Activated CD8-positive, alpha-beta T cell treated with anti-CD3 and anti-CD28 coated beads, Interleukin-2, amount 10 ng/mL, durations not matched to agents 7 days and 5 days (primary cell): Measurements from ENCODE around the gene JMJD6. TPM values are rescaled to one million over a fixed set of nuclear protein-coding genes. Genes with fewer than 3 reads are reported as not detected.
"Not testable (repeated sequence)": the region's sequence is repeated elsewhere in the genome, so short reads cannot be mapped to it uniquely, and the experiment has no call there.

Source experiments
- ATAC-seq: fragments of 150-1000 bp; cut with Tn5 transposase; one replicate; pipeline ENCODE4 v1.10.0; 2021; ENCODE audit warnings: moderate library complexity
- CTCF ChIA-PET: fragments of 350-600 bp; sonication (Branson Sonifier 250); formaldehyde crosslinking; loops from one replicate; lab custom pipeline; 2021; ENCODE audit warnings: antibody characterized with exemption; lab: Charles Lee
- POLR2A ChIA-PET: fragments of 350-600 bp; sonication (Branson Sonifier 250); formaldehyde crosslinking; loops from one replicate; lab custom pipeline; 2021; ENCODE audit warnings: antibody characterized with exemption; lab: Charles Lee
- DNase-seq: peaks from one replicate; pipeline ENCODE4 v3.0.0-alpha.2; 2020
- H3K27ac Mint-ChIP-seq: one replicate; pipeline ENCODE4 v1.8.0; 2021; ENCODE audit warnings: mild to moderate bottlenecking, mixed read lengths
- H3K27me3 Mint-ChIP-seq: one replicate; pipeline ENCODE4 v1.8.0; 2021; ENCODE audit warnings: low read depth, mixed read lengths
- H3K36me3 Mint-ChIP-seq: one replicate; pipeline ENCODE4 v1.8.0; 2021; ENCODE audit warnings: low read depth, mixed read lengths
- H3K4me1 Mint-ChIP-seq: one replicate; pipeline ENCODE4 v1.8.0; 2021; ENCODE audit warnings: low read depth, mixed read lengths
- H3K4me3 Mint-ChIP-seq: one replicate; pipeline ENCODE4 v1.8.0; 2021; ENCODE audit warnings: mild to moderate bottlenecking, mixed read lengths
- H3K9me3 Mint-ChIP-seq: one replicate; pipeline ENCODE4 v1.8.0; 2022; ENCODE audit warnings: mixed read lengths; ENCODE audit not compliant: insufficient read depth
- total RNA-seq, 2 experiments: library from RNA; stranded (reverse); gene quantifications; one replicate each; pipeline ENCODE4 v1.2.3, GENCODE V29; 2021

The JMJD6 gene
- total RNA-seq, 2 experiments from 2014 or later = 59.3 to 61.2 TPM

DNA sequence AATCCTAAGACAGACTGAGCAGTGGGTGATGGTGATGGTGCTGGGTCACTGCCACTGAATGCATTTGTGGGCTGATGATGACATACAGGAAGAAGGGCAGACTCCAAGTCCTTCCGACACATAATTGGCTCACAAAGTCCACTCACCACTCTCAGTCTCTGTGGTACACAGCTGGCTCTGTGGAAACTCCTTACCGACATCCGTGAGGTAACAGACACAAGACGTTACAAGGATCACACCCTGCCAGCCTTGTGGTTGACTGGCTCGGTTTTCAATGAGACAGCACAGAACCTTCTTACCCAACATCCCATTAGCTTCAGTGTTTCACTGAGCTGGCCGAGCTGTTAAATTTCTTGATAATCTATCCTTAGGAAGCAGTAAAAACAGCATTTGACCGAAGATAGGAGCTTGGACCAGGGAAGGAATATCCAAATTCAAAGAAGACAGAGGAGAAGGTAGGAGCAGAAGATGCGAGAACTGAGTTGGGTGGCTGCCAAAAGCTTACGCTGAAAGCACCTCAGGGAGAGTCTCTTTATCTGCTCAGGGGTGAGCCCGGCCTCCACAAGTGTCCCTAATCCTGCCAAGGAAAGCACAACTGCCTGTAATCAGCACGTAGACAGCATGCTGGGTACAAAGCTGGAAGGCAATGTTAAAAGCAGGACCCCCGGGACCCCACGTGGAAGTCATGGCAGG lies 10.1 kb downstream of the JMJD6 start:
- Mint-ChIP-seq H3K9me3 (no peaks in the 10 kb centered on the region), H3K4me1 (peaks cover 67% of the 10 kb centered on the region), H3K27me3 (no peaks in the 10 kb centered on the region), H3K4me3 (peak overlapping the region; percentile 46), H3K27ac (peak overlapping the region; percentile 91), H3K36me3 (peaks cover 69% of the 10 kb centered on the region)
- ChIA-PET CTCF (interaction anchor here (0.8 to 7.1 kb wide), 10 partner anchors 8 to 217 kb away, joined by 3 to 126 read pairs (median 4); partner anchors contain the start of genes JMJD6, METTL23, MFSD11 and SRSF2), POLR2A (interaction anchor here (1.1 to 6.1 kb wide), 5 partner anchors 10 to 372 kb away, joined by 3 to 66 read pairs (median 7); partner anchors contain the start of genes JMJD6, METTL23, MFSD11 and SRSF2)
- DNase-seq (peak; percentile 90), ATAC-seq (peak; percentile 87)

DNA sequence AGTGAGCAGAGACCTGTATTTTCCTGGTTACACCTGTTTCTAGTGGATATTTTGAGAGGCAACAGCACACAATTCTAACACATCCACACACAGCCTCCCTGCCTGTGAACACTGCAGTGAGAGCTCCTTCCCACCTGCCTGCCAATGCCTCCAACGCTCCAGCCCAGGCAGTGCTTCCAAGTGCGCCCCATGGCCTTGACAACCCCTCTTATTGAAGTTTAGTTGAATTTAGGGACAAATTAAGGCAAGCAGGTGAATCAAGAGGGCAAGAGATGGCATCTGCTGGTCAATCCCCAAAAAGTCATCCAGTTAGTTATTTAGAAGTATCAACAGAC lies 10.9 kb downstream of the JMJD6 start:
- H3K27me3 Mint-ChIP-seq = no peaks in the 10 kb centered on the region
- peaks cover 61% of the 10 kb centered on the region for H3K36me3 Mint-ChIP-seq
- peak overlapping the region; percentile 7 for H3K4me3 Mint-ChIP-seq
- H3K4me1 Mint-ChIP-seq = peaks cover 63% of the 10 kb centered on the region
- ChIA-PET CTCF (interaction anchor here (1.0 to 7.1 kb wide), 9 partner anchors 11 to 193 kb away, joined by 3 to 126 read pairs (median 19); partner anchors contain the start of genes JMJD6, METTL23, MFSD11 and SRSF2), POLR2A (interaction anchor here (0.5 to 6.1 kb wide), 4 partner anchors 11 to 37 kb away, joined by 3 to 66 read pairs (median 5); partner anchors contain the start of genes JMJD6 and METTL23)
- ATAC-seq (no peak), DNase-seq (no peak)
- H3K9me3 Mint-ChIP-seq = no peaks in the 10 kb centered on the region
- peak overlapping the region; percentile 91 for H3K27ac Mint-ChIP-seq

DNA sequence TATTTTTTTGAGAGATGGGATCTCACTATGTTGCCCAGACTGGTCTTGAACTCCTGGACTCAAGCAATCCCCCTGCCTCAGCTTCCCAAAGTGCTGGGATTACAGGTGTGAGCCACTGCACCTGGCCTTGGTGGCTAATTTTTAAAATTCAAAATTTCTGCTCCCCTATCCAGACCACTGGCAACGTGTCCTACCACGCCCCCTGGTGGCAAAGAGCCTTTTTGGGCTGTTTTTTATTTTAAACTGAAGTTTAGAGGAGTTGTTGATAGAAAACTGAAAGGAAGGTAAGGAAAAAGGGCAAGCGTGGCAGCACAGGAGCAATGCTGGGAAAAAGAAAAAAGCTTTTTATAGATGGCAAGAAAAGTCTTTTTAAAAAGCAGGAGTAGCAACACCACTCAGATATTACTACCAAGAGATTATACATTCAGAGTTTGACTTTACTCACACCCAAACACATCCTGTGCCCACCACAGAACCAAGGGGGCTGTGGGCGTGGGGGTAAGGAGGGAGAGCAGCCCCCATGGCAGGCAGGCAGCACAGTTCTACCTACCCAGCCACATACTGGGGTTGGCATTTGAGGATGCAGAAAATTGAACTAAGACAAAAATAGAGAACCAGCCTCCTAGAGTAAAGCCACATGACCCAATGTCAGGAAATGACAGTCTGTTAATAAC lies 11.4 kb downstream of the JMJD6 start:
- ATAC-seq = no peak
- H3K9me3 Mint-ChIP-seq = no peaks in the 10 kb centered on the region
- H3K36me3 Mint-ChIP-seq = peaks cover 56% of the 10 kb centered on the region
- peak overlapping the region; percentile 91 for H3K27ac Mint-ChIP-seq
- peaks cover 62% of the 10 kb centered on the region for H3K4me1 Mint-ChIP-seq
- H3K4me3 Mint-ChIP-seq = peak overlapping the region; percentile 7
- no peaks in the 10 kb centered on the region for H3K27me3 Mint-ChIP-seq
- CTCF ChIA-PET = interaction anchor here (1.0 to 7.1 kb wide), 12 partner anchors 11 to 192 kb away, joined by 3 to 126 read pairs (median 17); partner anchors contain the start of genes JMJD6, METTL23, MFSD11 and SRSF2
- POLR2A ChIA-PET = interaction anchor here (0.5 to 6.1 kb wide), 5 partner anchors 12 to 44 kb away, joined by 3 to 66 read pairs (median 5); partner anchors contain the start of genes JMJD6 and METTL23
- peak; percentile 87 for DNase-seq

DNA sequence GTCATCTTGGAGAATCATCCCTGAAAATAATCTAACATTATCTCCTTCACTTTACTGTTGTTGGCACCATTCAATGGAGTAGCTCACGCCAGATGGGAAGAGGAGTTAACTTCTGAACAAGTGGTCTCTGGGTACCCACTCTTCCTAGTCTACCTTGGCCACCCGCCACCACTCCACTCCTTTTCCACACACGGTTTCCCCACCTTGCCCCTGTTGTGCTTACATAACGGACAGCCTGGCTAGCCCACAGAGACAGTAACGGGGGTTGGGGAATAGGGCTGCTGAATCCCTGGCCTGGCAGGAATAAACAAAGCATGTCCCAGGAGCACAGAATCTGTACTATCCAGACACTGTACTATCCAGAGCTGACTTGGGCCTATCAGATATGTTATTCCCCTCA lies 12.1 kb downstream of the JMJD6 start:
- Mint-ChIP-seq H3K4me1 (peaks cover 65% of the 10 kb centered on the region), H3K27ac (no peak overlapping the region), H3K9me3 (no peaks in the 10 kb centered on the region), H3K36me3 (peaks cover 50% of the 10 kb centered on the region), H3K27me3 (peaks cover 3% of the 10 kb centered on the region), H3K4me3 (no peak overlapping the region)
- ATAC-seq (no peak), DNase-seq (no peak)
- CTCF ChIA-PET = interaction anchor here (0.8 to 7.1 kb wide), 18 partner anchors 11 to 373 kb away, joined by 3 to 126 read pairs (median 4); partner anchors contain the start of genes JMJD6, METTL23, MFSD11 and SRSF2
- POLR2A ChIA-PET = interaction anchor here (0.9 to 6.1 kb wide), 4 partner anchors 12 to 156 kb away, joined by 3 to 66 read pairs (median 6); partner anchors contain the start of genes JMJD6 and METTL23

DNA sequence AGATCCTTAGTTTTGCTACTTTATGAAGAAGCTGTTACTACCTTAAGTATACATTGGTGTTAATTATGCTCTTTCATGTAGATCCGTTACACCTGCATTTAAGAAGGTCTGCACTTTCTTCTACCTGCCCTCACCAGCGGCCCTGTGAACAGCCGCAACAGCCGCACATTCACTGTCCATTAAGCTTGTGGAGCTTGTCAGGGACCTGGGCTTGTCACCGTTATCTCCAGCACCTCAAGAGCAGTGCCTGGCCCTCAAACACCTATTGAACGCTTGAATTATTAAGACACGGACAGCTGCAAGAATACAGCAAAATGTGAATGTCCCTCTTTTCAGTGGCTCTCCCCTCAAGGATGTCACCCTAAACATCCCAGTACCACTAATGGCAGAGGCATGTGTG lies 12.6 kb downstream of the JMJD6 start:
- DNase-seq = no peak
- CTCF ChIA-PET = interaction anchor here (0.8 to 7.1 kb wide), 28 partner anchors 10 to 374 kb away, joined by 3 to 126 read pairs (median 4); partner anchors contain the start of genes JMJD6, METTL23, MFSD11 and SRSF2
- Mint-ChIP-seq H3K4me1 (peaks cover 64% of the 10 kb centered on the region), H3K9me3 (no peaks in the 10 kb centered on the region), H3K27ac (no peak overlapping the region), H3K4me3 (no peak overlapping the region), H3K36me3 (peaks cover 46% of the 10 kb centered on the region), H3K27me3 (peaks cover 5% of the 10 kb centered on the region)
- ATAC-seq = no peak
- POLR2A ChIA-PET = interaction anchor here (0.9 to 6.1 kb wide), 8 partner anchors 9 to 360 kb away, joined by 3 to 66 read pairs (median 5); partner anchors contain the start of genes JMJD6, METTL23, PRPSAP1 and SRSF2

DNA sequence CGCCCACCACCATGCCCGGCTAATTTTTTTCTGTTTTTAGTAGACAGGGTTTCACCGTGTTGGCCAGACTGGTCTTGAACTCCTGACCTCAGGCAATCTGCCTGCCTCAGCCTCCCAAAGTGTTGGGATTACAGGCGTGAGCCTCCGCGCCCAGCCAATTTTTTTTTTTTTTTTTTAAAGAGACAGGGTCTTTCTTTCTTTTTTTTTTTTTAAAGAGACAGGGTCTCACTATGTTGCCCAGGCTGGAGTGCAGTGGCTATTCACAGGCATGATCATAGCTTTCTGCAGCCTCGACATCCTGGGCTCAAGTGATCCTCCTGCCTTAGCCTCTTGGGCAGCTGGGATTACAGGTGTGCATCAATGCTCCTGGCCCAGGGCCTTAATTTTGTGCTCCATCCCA lies 14.1 kb downstream of the JMJD6 start:
- H3K9me3 Mint-ChIP-seq, DNase-seq, H3K27me3 Mint-ChIP-seq, H3K4me3 Mint-ChIP-seq, ATAC-seq, H3K27ac Mint-ChIP-seq: not testable (repeated sequence)
- Mint-ChIP-seq H3K36me3 (peaks cover 35% of the 10 kb centered on the region), H3K4me1 (peaks cover 60% of the 10 kb centered on the region)
- ChIA-PET CTCF (interaction anchor here (0.9 to 7.1 kb wide), 8 partner anchors 10 to 344 kb away, joined by 3 to 126 read pairs (median 6); partner anchors contain the start of genes JMJD6, METTL23, MFSD11 and SRSF2), POLR2A (interaction anchor here (0.6 to 2.0 kb wide), 3 partner anchors 25 to 155 kb away, joined by 3 to 7 read pairs (median 5); partner anchors contain the start of gene SRSF2)

DNA sequence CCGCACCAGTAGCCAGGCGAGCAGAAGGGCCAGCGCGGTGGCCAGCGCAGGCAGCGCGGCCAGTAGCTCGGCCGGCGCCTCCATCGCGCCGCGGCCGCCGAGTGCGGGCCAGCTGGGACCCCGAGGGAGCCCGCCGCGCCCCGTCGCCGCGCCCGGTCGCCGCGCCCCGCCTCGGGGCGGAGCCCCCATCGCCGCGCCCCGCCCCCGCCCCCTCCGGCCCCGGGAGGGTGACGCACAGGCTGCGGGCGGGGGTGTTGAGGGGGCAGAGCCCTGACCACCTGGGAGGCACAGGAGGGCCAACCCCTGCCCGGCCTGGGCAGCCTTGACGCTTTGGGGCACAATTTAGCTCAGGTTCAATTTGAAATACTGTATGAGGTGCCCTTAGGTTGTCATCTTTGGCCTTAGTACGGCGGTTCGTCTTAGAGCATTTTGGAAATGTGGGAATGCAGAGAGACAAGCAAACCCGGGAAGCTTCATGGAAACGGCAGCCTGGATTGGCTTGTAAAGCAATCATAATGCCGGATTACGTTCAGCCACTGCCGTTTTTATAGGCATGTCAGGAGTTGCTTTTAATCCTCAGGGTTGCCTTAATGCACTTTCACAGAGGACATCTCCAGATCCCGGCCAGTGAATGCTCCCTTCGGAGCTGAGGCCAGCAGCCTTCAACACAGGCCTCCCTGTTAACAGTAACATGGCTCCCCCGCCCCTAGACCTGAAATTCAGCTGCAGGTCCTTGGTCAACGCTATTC lies 15.4 kb downstream of the JMJD6 start, which contains the start of gene MXRA7:
MXRA7 (minus strand) TSS at position 103 of the 749 bp plus-strand sequence; CDS start at position 84, 19 bp downstream.
- ATAC-seq = peak; percentile 65
- ChIA-PET CTCF (interaction anchor here (0.8 to 7.1 kb wide), 4 partner anchors 9 to 346 kb away, joined by 3 to 126 read pairs (median 3); partner anchors contain the start of genes JMJD6 and METTL23), POLR2A (interaction anchor here (0.5 to 2.0 kb wide), 3 partner anchors 39 to 346 kb away, joined by 5 to 7 read pairs (median 5); no protein-coding TSS in a partner anchor)
- H3K4me1 Mint-ChIP-seq = peaks cover 49% of the 10 kb centered on the region
- peak; percentile 66 for DNase-seq
- no peaks in the 10 kb centered on the region for H3K9me3 Mint-ChIP-seq
- H3K27me3 Mint-ChIP-seq = peaks cover 5% of the 10 kb centered on the region
- H3K4me3 Mint-ChIP-seq = peak within 1 kb of the TSS; percentile 68
- peaks cover 23% of the 10 kb centered on the region for H3K36me3 Mint-ChIP-seq
- peak within 1 kb of the TSS; percentile 55 for H3K27ac Mint-ChIP-seq

DNA sequence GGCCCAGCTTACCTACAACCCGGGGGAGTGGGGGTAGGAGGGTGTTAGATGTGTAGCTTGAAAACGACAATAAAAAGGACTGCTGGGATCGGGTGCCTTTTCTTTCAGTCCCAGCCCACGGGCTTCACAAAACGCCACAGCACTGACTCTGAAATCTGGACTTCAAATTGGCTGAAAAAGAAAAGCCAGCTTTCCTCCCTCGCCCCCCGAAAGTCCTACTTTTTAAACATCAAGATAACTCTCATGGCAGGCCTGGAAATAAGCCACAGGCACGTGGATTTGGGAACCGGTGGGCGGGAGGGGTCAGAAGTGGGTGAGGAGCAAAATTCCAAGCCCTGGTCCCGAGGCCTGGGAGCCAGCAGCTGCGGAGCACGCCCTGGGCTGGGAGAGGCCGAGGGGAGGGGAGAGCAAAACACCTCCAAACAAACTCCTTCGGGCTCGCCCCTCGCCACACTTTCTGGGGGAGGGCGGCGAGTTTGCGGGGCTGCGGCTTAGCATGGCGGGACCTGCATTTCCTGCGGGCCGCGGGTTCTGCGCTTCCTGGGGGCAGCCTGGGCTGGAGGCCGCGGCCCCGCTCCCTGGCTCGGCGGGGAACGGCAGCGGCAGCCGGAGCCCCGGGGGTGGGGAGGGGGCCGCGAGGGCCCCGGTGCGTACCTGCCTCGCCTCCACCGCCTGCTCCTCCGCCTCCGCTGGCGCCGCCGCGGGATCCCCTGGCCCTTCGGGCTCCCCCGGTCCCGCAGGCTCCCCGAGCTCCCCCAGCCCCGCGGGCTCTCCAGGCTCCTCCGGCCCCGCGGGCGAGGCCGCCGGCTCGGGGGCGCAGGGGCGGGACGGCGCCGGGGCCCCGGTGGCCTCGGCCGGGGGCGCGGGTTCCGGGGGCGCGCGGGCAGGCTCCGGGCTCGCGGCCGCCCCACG lies 16.2 kb downstream of the JMJD6 start:
- DNase-seq (peak; percentile 36), ATAC-seq (peak; percentile 28)
- Mint-ChIP-seq H3K36me3 (peaks cover 16% of the 10 kb centered on the region), H3K4me3 (peak overlapping the region; percentile 64), H3K4me1 (peaks cover 41% of the 10 kb centered on the region)
- CTCF ChIA-PET = interaction anchor here (1.1 to 2.5 kb wide), 2 partner anchors 28 to 86 kb away, joined by 3 to 11 read pairs; no protein-coding TSS in a partner anchor
- H3K9me3 Mint-ChIP-seq, POLR2A ChIA-PET, H3K27ac Mint-ChIP-seq, H3K27me3 Mint-ChIP-seq: not testable (repeated sequence)

DNA sequence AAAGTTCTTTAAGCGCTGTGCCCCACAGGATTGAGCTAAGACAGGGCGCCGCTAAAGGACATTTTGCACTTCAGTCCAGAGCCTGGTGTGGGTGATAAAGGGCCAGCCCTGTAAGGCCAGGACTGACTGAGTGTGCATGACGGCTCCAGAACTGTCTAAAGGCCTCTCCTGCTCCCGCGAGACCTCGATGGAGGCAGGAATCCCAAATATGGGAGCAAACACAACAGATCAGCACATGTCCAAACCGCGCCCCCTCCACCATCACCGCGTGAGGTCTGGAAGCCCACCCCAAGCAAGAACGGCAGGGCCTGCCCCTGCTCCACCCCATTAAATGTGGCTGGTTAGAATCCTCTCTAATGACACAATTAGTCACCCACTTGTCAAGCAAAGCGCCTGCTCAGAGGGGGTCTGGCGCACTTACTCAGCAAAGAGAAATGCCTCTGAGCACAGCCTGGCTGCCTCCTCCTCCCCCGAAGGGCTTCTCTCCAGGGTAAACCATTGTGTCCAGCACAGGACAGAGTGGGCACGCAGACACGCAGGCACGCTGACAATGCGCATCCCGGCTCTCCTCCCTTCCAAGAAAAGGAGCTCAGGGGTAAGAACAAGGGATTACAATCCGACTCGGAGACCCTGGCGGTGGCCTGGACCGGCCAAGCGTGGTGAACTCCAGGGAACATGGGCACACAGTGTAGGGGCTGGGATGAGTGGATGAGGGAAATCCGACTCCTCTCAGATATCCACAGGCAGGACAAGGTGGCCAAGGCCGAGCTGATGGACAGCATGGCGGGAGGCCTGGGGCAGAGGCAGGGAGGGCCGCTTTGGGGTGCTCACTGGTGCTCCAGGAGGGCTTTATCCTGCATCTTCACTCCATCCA lies 17.1 kb downstream of the JMJD6 start:
- Mint-ChIP-seq H3K36me3 (peaks cover 11% of the 10 kb centered on the region), H3K4me3 (peak overlapping the region; percentile 64), H3K27me3 (peaks cover 5% of the 10 kb centered on the region), H3K4me1 (peaks cover 33% of the 10 kb centered on the region), H3K27ac (no peak overlapping the region), H3K9me3 (no peaks in the 10 kb centered on the region)
- DNase-seq (no peak), ATAC-seq (no peak)
- ChIA-PET CTCF (interaction anchor here (1.1 to 2.5 kb wide), 3 partner anchors 18 to 85 kb away, joined by 3 to 11 read pairs (median 3); no protein-coding TSS in a partner anchor), POLR2A (no interaction called here)
